ENCODE data around the gene TPRA1.

The TPRA1 gene

DNA sequence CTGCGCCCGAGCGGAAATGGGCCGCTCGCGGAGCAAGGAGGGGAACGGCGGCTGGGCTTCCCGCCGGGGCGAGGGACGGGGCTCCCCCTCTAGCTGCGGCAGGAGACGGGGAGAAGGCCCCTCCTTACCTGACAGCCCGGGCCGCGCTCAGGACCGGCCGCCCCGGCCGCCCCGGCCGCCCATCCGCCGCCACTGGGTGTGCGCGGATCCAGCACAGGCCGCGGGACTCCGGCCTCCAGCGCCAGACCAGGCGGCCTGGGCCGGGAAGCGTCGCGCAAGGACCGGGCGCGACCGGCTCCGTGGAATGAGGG, 296 bp downstream of the TPRA1 start:
- no peak for DNase-seq (ENCODE audit: low read depth)

DNA sequence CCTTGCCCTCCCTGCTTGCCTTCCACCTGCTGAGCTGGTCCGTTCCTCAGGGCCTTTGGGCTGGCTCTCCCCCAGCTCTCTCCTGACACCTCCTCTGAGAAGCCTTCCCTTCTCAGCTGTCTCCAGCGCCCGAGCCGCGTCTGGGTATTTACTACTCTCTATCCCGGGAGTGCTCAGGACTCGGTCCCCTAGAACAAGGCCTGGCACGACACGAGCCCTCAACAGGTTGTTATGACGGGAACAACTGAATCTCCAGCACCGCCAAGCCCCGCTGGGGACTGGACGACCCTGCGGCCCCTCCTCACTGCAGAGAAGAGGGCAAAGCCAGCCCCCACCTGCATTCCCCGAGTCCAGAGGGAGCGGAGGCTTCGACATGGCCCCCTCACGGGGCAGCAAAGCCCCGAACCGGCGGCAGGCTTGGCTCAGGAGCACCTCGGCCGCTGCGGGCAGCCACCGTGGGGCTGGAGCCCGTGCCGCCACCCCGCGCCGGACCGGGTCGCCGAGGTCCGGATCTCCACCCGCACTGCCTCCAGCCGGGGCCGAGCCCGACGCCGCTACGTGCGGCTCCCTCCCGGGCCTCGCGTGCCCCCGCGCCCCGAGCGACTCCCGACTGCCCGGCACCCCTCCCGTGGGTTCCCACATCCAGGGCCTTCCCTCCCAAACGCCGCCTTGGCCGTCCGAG, 792 bp downstream of the TPRA1 start:
- DNase-seq (ENCODE audit: low read depth): no peak

DNA sequence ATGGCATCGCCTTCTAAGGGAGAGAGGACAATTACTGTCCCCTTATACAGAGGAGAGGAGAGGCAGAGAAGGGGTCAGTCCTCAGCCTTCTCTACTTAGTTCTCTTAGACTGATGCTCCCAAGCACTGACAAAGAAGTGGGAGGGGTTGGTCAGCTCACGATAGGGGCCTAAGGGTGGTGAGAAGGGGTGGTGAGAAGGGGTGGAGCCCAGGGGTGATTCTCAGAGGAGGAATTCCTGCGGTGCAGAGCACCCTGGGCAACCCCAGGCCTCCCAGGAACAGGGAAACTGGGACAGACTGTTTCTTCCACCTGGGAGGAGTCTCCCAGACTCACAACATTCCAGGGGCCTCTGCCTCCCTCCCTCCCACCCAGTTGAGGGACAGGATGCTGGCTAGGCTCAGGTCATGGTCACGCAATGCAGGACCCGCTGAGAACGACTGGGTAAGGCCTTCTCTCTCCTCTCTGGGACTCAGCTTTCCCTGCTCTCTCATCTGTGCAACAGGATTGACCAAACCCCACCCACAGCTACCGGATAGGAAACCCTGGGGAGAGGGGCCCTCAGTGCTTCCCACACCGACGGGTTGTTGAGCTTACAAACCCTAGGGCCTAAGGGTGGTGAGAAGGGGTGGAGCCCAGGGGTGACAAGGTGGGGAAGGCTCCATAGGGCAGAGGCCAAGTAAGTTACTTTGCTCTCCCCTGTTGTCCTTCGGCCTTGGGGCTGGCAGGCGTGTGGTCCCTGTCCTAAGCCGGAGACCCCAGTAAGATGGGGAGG, 1.5 kb downstream of the TPRA1 start:
- DNase-seq (ENCODE audit: low read depth): no peak

DNA sequence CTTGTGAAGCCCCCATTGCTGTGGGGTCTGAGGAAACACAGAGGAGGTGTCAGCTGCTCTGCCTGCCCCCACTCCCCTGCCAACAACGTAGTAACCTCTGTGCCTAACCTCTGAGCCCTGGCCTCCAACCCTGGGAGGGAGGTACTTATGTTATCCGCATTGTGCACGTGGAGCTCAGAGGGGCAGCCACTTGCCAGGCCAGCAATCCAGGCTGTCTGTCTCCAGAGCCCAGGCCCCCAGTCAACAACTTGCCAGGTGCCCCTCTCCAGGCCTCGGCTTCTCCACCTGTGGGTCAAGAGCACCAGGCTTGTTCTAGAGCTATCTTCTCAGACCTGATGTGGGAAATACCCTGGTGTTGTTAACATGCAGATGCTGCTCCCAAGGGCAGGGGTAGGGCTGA, 2.7 kb downstream of the TPRA1 start:
- no peak for DNase-seq (ENCODE audit: low read depth)

DNA sequence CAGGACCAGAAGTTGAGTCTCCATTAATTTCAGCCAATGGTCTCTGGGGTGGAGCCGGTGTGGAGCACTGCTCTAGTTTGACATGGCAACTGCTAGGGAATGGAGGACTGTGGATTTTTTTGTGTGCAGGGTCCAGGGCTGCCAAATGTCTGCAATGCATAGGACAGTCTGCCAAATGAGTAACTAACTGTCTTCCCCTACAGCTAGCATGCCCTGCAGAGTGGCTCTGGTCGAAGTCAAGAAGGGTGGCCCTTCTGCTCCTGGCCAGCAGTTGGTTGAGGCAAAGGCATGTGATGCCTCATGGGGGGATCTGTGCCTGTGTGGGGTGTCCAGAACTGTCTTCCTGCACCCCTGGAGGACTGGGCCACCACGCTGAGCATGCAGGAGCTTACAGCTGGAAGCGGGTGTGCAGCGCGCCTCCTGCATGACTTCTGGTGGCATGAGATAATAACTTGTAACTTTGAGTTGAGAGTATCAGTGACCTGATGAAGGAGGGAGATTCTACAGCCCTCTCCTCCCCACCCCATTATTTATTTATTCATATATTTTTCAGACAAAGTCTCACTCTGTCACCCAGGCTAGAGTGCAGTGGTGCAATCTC, 4.6 kb downstream of the TPRA1 start:
- DNase-seq (ENCODE audit: low read depth): no peak

DNA sequence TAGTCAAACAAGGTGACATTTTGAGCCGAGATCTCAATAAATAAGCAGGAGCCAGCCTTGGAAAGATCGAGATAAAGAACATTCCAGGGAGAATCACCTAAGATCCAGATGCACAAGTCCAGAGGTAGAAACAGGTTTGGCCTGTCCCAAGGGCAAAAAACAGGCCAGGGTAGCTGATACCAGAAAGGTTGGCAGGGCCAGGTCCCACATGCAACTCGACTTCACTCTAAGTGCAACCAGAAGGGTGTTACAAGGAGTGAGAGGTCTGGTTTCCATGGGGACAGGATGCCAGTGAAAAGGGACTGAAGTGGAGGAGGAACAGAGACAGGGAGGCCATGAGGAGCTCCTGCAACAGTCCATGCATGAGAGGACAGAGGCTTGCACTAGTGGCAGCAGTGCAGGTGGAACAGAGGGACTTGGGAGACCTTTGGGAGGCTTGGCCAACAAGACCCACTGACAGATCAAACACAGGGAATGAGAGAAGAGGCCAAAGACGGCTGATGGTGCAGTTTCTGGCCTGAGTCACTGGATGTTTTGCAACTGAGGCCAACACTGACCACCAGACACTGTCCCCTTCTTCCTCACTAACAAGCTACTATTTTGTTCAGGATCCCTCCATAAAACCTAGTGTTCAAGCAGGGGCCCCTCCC, 5.2 kb downstream of the TPRA1 start:
- DNase-seq (ENCODE audit: low read depth): no peak

GRCh38 chr3:127584734-127585133, 5.8 kb downstream of the TPRA1 start:
- DNase-seq (ENCODE audit: low read depth): no peak

DNA sequence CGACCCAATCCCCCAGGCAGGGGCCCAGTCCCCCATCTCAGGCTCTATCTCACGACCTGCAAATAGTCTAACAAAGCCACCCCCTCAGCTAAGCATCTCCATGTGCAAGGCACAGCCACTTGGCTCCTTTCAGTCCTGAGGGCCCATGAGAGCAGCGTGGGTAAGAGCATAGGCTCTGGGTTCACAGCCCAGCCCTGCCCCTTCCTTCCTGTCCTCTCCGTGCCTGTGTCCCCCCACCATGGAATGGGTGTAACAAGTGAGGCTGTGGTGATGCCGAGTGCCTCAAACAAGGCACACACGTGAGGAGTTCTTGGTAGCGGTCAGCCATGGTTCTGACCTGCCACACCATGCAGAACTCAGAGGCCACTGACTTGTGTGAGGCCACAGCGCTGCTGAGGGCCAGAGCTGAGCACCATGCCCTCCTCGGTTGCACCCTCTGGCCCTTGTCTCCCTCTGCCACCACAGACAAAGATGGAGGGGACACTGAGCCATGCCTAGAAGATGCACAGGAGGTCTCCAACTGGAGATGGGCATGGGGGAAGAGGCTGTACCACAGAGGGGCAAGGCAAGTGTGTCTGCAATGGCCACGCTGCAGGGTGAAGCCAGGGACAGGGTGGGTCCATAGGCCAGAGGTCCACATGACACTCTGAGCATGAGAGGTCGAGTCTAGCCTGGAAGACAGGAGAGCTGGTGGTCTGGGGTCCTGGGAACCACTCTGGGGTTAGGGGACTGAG, 10.0 kb downstream of the TPRA1 start:
- DNase-seq (ENCODE audit: low read depth): no peak

DNA sequence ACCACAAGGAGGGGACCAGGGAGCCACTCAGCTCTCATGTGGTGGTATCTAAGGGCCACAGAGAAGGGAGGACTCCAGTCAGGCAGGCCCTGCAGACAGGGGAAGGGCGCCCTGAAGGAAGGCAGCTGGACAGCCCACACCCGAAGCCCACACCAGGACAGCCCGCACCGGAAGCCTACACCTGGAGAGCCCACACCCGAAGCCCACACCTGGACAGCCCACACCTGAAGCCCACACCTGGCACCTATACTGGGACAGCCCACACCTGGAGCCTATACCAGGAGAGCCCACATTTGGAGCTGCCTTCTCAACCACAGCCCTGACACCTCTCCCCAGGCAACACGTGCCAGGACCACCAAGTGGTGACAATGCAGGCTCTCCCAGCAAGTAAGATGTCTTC, 11.7 kb downstream of the TPRA1 start:
- DNase-seq (ENCODE audit: low read depth): no peak

DNA sequence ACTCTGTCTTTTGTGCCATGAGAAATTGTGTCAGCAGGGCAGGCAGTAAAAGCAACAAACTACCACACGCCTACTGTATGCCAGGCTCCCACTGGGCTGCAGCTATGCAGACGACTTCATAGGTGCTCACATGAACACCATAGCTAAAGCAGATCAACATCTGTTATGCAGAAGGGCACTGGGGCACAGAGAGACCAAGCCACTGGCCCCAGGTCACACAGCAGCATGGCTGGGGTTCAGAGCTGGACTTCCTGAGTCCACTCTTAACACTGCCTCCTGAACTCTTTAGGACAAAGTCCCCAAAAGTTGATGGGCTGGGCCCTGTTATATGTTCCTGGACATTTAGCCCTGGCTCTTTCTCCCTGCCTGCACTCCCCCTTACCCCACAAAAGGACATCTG, 12.4 kb downstream of the TPRA1 start:
- DNase-seq (ENCODE audit: low read depth): no peak

DNA sequence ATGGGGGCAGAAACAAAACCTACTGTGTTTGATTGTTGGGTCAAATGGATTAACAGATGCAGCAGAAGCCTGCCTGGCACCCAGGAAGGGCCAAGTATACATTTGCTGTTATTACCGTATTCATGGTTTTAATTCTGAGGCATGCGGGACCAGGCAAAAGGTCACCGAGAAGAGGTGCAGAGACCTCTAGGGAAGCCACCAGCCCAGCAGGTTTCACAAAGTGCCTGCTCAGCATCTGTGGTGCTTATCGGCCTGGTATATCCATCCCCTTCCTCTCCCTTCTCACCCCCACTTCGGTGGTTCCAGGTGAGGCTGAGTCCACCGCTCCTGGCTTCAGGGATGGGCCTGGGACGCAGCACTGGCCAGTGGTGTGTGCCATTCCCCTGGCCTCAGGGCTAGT, 13.1 kb downstream of the TPRA1 start:
- no peak for DNase-seq (ENCODE audit: low read depth)

- DNase-seq (ENCODE audit: low read depth): peak; percentile 76
These were observed 15.4 kb downstream of the TPRA1 start for GRCh38 chr3:127574880-127575878.

- DNase-seq (ENCODE audit: low read depth): no peak
These were observed 16.6 kb downstream of the TPRA1 start for GRCh38 chr3:127573912-127574311.

DNA sequence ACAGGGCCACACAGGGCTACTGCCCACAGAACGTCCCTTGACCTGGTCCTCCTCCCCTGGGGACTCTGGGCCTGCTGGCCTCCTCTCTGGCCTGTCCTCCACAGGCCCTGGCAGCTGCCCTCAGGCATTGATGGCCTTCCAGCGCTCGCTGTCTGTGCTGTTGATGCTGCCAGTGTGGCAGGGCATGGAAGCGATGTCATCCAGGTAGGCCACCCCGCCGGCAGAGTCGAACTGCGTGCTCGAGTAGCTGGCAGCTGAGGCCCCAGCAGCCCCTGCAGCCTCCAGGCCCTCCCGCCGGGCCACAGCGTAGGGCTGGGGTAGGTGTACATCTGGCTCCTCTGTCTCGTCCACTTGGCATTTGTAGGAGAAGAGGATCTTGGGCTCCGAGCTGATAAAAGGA, 17.1 kb downstream of the TPRA1 start:
- DNase-seq (ENCODE audit: low read depth): no peak

DNA sequence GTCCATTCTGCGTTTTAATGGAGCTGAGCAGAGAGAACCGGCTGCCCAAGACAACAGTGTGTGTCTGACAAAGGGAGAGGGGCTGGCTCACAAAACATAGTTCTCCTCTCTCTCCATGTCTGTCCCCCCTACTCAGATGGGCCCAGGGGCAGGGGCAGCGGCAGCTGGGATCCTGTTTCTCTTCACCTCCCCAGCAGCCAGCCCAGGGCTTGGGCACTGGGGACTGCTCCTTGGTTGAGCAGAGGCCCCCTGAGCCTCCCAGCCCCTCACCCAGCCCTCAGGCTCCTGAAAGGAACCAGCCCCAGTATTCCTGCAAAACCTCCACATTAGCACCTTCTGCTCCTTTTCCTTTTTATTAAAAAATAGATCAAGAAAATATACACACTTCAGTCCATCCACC, 17.8 kb downstream of the TPRA1 start:
- no peak for DNase-seq (ENCODE audit: low read depth)

- DNase-seq (ENCODE audit: low read depth): no peak
These were observed 18.3 kb downstream of the TPRA1 start for GRCh38 chr3:127572186-127572585.

GRCh38 chr3:127570520-127570919, 20.0 kb downstream of the TPRA1 start:
- DNase-seq (ENCODE audit: low read depth): no peak

GRCh38 chr3:127569160-127569559, 21.4 kb downstream of the TPRA1 start:
- DNase-seq (ENCODE audit: low read depth): no peak

DNA sequence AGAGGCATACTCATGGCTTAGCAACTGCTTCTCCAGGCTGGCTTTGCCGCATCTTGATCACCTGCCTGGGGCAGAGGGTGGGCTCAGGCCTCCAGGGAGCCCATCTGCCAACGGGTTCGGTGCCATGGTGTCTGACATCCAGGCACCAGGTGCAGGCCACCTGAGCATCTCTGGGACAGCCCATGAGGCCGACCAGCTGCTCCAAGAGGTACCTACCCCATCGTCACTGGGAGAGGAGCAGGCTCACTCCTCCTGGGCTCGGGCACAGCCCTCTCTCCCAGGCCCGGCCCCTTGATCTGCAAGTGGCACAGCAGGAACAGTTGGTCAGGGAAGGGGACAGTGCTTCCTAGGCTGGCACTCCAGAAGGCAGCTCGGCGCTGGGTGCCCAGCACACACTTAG, 21.9 kb downstream of the TPRA1 start:
- no peak for DNase-seq (ENCODE audit: low read depth)

GRCh38 chr3:127566833-127567232, 23.7 kb downstream of the TPRA1 start:
- no peak for DNase-seq (ENCODE audit: low read depth)

DNA sequence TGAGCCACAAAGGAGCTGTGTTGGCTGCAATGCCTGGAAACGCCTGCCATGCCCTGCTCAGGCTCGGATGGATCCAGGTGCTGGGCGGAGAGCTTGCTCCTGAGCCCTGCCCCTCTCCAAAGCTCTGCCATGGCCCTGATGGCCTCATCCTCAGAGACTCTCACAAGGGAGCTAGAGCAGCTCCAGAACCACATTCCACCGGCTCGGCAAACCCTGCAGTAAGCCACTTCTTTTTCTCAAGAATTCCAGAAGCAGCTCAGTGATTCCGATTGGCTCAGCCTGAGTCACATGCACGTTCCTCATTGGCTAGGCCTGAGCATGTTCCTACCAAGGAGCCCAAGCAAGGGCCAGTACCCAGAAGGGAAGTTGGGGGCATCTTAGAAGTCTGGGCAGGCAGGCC, 24.8 kb downstream of the TPRA1 start:
- DNase-seq (ENCODE audit: low read depth): no peak
